HepG2 (cell line): ENCODE data around the gene NAPSA. TPM values are rescaled to one million over a fixed set of nuclear protein-coding genes. Genes with fewer than 3 reads are reported as not detected.

Experiments
- CENPT ChIP-seq: sonication (generic); formaldehyde crosslinking; IDR thresholded peaks from 2 replicates; pipeline ENCODE4 v1.8.0; 2022; ENCODE audit warnings: low read depth, mild to moderate bottlenecking, moderate library complexity, missing genetic modification reagents
- CREBL2 ChIP-seq: sonication (generic); formaldehyde crosslinking; IDR thresholded peaks from 2 replicates; pipeline ENCODE4 v1.8.1; 2023; ENCODE audit warnings: missing genetic modification reagents, mild to moderate bottlenecking, borderline replicate concordance
- JUN ChIP-seq: sonication (generic); formaldehyde crosslinking; IDR thresholded peaks from 2 replicates; pipeline ENCODE4 v1.4.0; 2020; ENCODE audit warnings: mild to moderate bottlenecking, missing genetic modification reagents
- KDM5B ChIP-seq: sonication (generic); formaldehyde crosslinking; IDR thresholded peaks from 2 replicates; pipeline ENCODE4 v1.4.0; 2020; ENCODE audit warnings: missing genetic modification reagents, mild to moderate bottlenecking, borderline replicate concordance
- KIAA2018 ChIP-seq: sonication (generic); formaldehyde crosslinking; IDR thresholded peaks from 2 replicates; pipeline ENCODE4 v1.5.0; 2020; ENCODE audit warnings: mild to moderate bottlenecking, missing genetic modification reagents, borderline replicate concordance
- PBX2 ChIP-seq: IDR thresholded peaks from 2 replicates; pipeline ENCODE4 v1.6.1; 2016; ENCODE audit warnings: control low read depth
- RBFOX2 ChIP-seq: fragments of 200-400 bp; formaldehyde crosslinking; IDR thresholded peaks from 2 replicates; pipeline ENCODE4 v1.6.1; 2017; ENCODE audit warnings: low read depth, mild to moderate bottlenecking, low read length
- TCF12 ChIP-seq, 2 experiments: fragments of 450-650 bp in 1 of 2; sonication (generic) in 1 of 2; formaldehyde crosslinking in 1 of 2; IDR thresholded peaks; 2 replicates each; pipeline versions ENCODE4 v1.6.1 to v1.8.0; 2017 to 2022; ENCODE audit warnings: antibody characterized with exemption in 1 of 2, mild to moderate bottlenecking in 1 of 2, missing genetic modification reagents in 1 of 2, moderate library complexity in 1 of 2
- TSC22D2 ChIP-seq: sonication (generic); formaldehyde crosslinking; IDR thresholded peaks from 2 replicates; pipeline ENCODE4 v1.5.1; 2020; ENCODE audit warnings: missing genetic modification reagents, mild to moderate bottlenecking, borderline replicate concordance
- USF2 ChIP-seq, 2 experiments: sonication (generic) in 1 of 2; formaldehyde crosslinking in 1 of 2; IDR thresholded peaks; 2 replicates each; pipeline versions ENCODE4 v1.5.1 to v1.6.1; 2011 to 2020; ENCODE audit warnings: borderline replicate concordance in 1 of 2, low read depth in 1 of 2, low read length in 1 of 2, mild to moderate bottlenecking in 1 of 2, missing genetic modification reagents in 1 of 2, moderate library complexity in 1 of 2
- ZFYVE20 ChIP-seq: sonication (generic); formaldehyde crosslinking; IDR thresholded peaks from 2 replicates; pipeline ENCODE4 v1.8.0; 2023; ENCODE audit warnings: low read depth, mild to moderate bottlenecking, moderate library complexity, missing genetic modification reagents, borderline replicate concordance
- ZNF282 ChIP-seq: fragments of 450-650 bp; IDR thresholded peaks from 2 replicates; pipeline ENCODE4 v1.6.1; 2018; ENCODE audit not compliant: partially characterized antibody
- ZNF567 ChIP-seq: sonication (generic); formaldehyde crosslinking; IDR thresholded peaks from 2 replicates; pipeline ENCODE4 v1.8.1; 2023; ENCODE audit warnings: mild to moderate bottlenecking, missing genetic modification reagents, borderline replicate concordance
- ZNF589 ChIP-seq: sonication (generic); formaldehyde crosslinking; conservative IDR thresholded peaks from 2 replicates; pipeline ENCODE4 v1.8.0; 2022; ENCODE audit warnings: mild to moderate bottlenecking, moderate library complexity, missing genetic modification reagents
- ZNF749 ChIP-seq: sonication (generic); formaldehyde crosslinking; IDR thresholded peaks from 2 replicates; pipeline ENCODE4 v1.8.0; 2022; ENCODE audit warnings: mild to moderate bottlenecking, missing genetic modification reagents, moderate library complexity, borderline replicate concordance
- polyA plus RNA-seq, 8 experiments: library from polyadenylated mRNA; depleted of rRNA in 3 of 8; stranded (reverse) in 7 of 8; unstranded in 1 of 8; fragments of >200 nt; fragmentation: Illumina TruSeq in 4 of 8; extraction: Trizol in 4 of 8; gene quantifications; 2 replicates each; pipeline versions ENCODE4 v1.2.1 to v1.2.3, GENCODE V29; 2011 to 2016; ENCODE audit warnings: low read depth in 4 of 8, missing spikeins in 1 of 8, mixed read lengths in 1 of 8; ENCODE audit not compliant: insufficient read depth in 1 of 8
- total RNA-seq, 5 experiments: library from RNA; depleted of rRNA; stranded (reverse); fragments of >200 nt; fragmentation: Illumina TruSeq; extraction: Trizol; gene quantifications; 2 replicates each; pipeline ENCODE4 v1.2.3, GENCODE V29; 2016; ENCODE audit warnings: low read depth in 1 of 5

The NAPSA gene
- total and polyA plus RNA-seq, 2 of the 13 experiments (the other 11 are each of a cell fraction or from before 2014, with no cell fraction given), result not detected

GRCh38 chr19:50325310-50326100 is 39.9 kb downstream of the NAPSA start (continued):
- no peak for TF ChIP-seq KIAA2018 (CRISPR knock-in tag)
- 0 out of 2 replicates have a peak, but pooled peaks have one; percentile 35 for TF ChIP-seq ZNF749 (CRISPR knock-in tag)
- TF ChIP-seq ZFYVE20, result peak; percentile 86; the same call in 1 of the 2 replicates
- TF ChIP-seq CENPT (CRISPR knock-in tag), result 0 out of 2 replicates have a peak, but pooled peaks have one; percentile 31
- no peak for TF ChIP-seq TCF12 (IDR thresholded peaks at IDR 0.05)
- TF ChIP-seq TCF12 (CRISPR knock-in tag; IDR thresholded peaks at IDR 0.05), result peak; percentile 81; the same call in 1 of the 2 replicates
- no peak for TF ChIP-seq ZNF567 (CRISPR knock-in tag)
- no peak for TF ChIP-seq ZNF282
- TF ChIP-seq USF2 (IDR thresholded peaks at IDR 0.05; ENCODE audit: low read depth, low read length), result no peak
- no peak for TF ChIP-seq USF2 (CRISPR knock-in tag; IDR thresholded peaks at IDR 0.05; ENCODE audit: borderline replicate concordance)
- TF ChIP-seq KDM5B (CRISPR knock-in tag), result peak; percentile 74; the same call in 1 of the 2 replicates
- peak; percentile 89; the same call in 1 of the 2 replicates for TF ChIP-seq TSC22D2 (CRISPR knock-in tag)
- TF ChIP-seq ZNF589 (CRISPR knock-in tag), result 0 out of 2 replicates have a peak, but pooled peaks have one; percentile 62
- TF ChIP-seq PBX2 (CRISPR knock-in tag), result no peak
- no peak for TF ChIP-seq JUN (CRISPR knock-in tag)
- TF ChIP-seq CREBL2 (CRISPR knock-in tag), result no peak
- peak; percentile 33; the same call in 1 of the 2 replicates for TF ChIP-seq RBFOX2
